H1 (cell line): ENCODE data around the gene DNAJC6. TPM values are rescaled to one million over a fixed set of nuclear protein-coding genes. Genes with fewer than 3 reads are reported as not detected.

Experiments used
- CTCF ChIA-PET: fragments of 300-600 bp; sonication (Branson Sonifier 250); formaldehyde crosslinking; loops from one replicate; lab custom pipeline; 2021; ENCODE audit not compliant: partially characterized antibody; lab: Charles Lee
- POLR2A ChIA-PET: fragments of 300-600 bp; sonication (Branson Sonifier 250); formaldehyde crosslinking; loops from one replicate; lab custom pipeline; 2021; ENCODE audit warnings: inconsistent platforms; ENCODE audit not compliant: partially characterized antibody; lab: Charles Lee
- DNase-seq, 2 experiments: peaks; one replicate each; pipeline versions ENCODE4 v3.0.0 to v3.0.0-alpha.2; 2010 to 2022; ENCODE audit warnings: low spot score in 2 of 2, low read depth in 1 of 2, mixed read lengths in 1 of 2
- FAIRE-seq: peaks from 2 replicates; lab custom pipeline; 2011; peaks lifted over from hg19 to GRCh38; lab: Jason Lieb, UNC
- H2AFZ ChIP-seq: 2 replicates; pipeline ENCODE4 v1.8.1; 2012; ENCODE audit warnings: low read length, inconsistent platforms
- H2AK5ac ChIP-seq: 2 replicates; pipeline ENCODE4 v1.6.1; 2013; ENCODE audit warnings: low read depth, low read length
- H2BK120ac ChIP-seq: replicated peaks from 2 replicates; pipeline ENCODE3; 2013; ENCODE audit warnings: low read depth, low read length, inconsistent platforms
- H2BK12ac ChIP-seq: 2 replicates; pipeline ENCODE4 v1.6.1; 2013; ENCODE audit warnings: low read depth, low read length
- H2BK15ac ChIP-seq: 2 replicates; pipeline ENCODE4 v1.6.1; 2013; ENCODE audit warnings: low read length
- H2BK20ac ChIP-seq: 2 replicates; pipeline ENCODE4 v1.6.1; 2013; ENCODE audit warnings: low read length
- H2BK5ac ChIP-seq: 2 replicates; pipeline ENCODE4 v1.6.1; 2013; ENCODE audit warnings: low read depth, low read length
- H3K14ac ChIP-seq: 2 replicates; pipeline ENCODE4 v1.6.1; 2013; ENCODE audit warnings: inconsistent platforms; ENCODE audit not compliant: insufficient read length
- H3K18ac ChIP-seq: 2 replicates; pipeline ENCODE4 v1.6.1; 2013; ENCODE audit warnings: low read length; ENCODE audit errors: extremely low read depth
- H3K23ac ChIP-seq: 2 replicates; pipeline ENCODE4 v1.6.1; 2013; ENCODE audit warnings: inconsistent platforms; ENCODE audit not compliant: insufficient read length
- H3K23me2 ChIP-seq: 2 replicates; pipeline ENCODE4 v1.6.1; 2013; ENCODE audit warnings: low read depth, low read length
- H3K27ac ChIP-seq: 2 replicates; pipeline ENCODE4 v1.6.1; 2011; ENCODE audit warnings: low read depth, low read length, inconsistent platforms
- H3K27me3 ChIP-seq, 4 experiments: replicated peaks in 1 of 4; 1 replicate in 1 of 4; 2 replicates in 3 of 4; pipeline versions ENCODE4 v1.6.1 to v1.8.1; 2011 to 2013; ENCODE audit warnings: low read length in 3 of 4, mild to moderate bottlenecking in 3 of 4, inconsistent platforms in 2 of 4, mixed read lengths in 2 of 4, moderate library complexity in 1 of 4; ENCODE audit not compliant: control insufficient read depth in 3 of 4, insufficient read depth in 3 of 4; ENCODE audit errors: extremely low read depth in 1 of 4
- H3K36me3 ChIP-seq, 4 experiments: 2 replicates each; pipeline versions ENCODE4 v1.6.1 to v1.8.1; 2011 to 2013; ENCODE audit warnings: mild to moderate bottlenecking in 4 of 4, low read length in 3 of 4, moderate library complexity in 2 of 4, control low read depth in 1 of 4, inconsistent platforms in 1 of 4; ENCODE audit not compliant: insufficient read depth in 4 of 4, control insufficient read depth in 2 of 4
- H3K4ac ChIP-seq: replicated peaks from 2 replicates; pipeline ENCODE3; 2013; ENCODE audit warnings: low read length, low read depth, mixed read lengths, inconsistent platforms; ENCODE audit not compliant: insufficient read length
- H3K4me1 ChIP-seq, 4 experiments: replicated peaks in 1 of 4; 1 replicate in 1 of 4; 2 replicates in 3 of 4; pipeline versions ENCODE4 v1.6.1 to v1.8.1; 2011 to 2013; ENCODE audit warnings: low read length in 3 of 4, inconsistent platforms in 2 of 4, mixed read lengths in 1 of 4; ENCODE audit not compliant: insufficient read depth in 4 of 4, control insufficient read depth in 3 of 4
- H3K4me2 ChIP-seq, 2 experiments: 2 replicates each; pipeline versions ENCODE4 v1.6.1 to v1.8.1; 2011 to 2013; ENCODE audit warnings: low read depth in 2 of 2, low read length in 2 of 2, control low read depth in 1 of 2, inconsistent platforms in 1 of 2, mild to moderate bottlenecking in 1 of 2; ENCODE audit not compliant: insufficient read depth in 1 of 2
- H3K4me3 ChIP-seq, 4 experiments: fragments of 200-600, 300-600 bp in 1 of 4; sonication (generic), shearing (Covaris generic), sonication (Bioruptor Twin) in 1 of 4; 2 replicates each; pipeline versions ENCODE4 v1.5.1 to v1.8.1; 2011 to 2016; ENCODE audit warnings: low read length in 4 of 4, low read depth in 3 of 4, control low read depth in 2 of 4, inconsistent platforms in 2 of 4, mild to moderate bottlenecking in 2 of 4, mixed read lengths in 1 of 4, moderate library complexity in 1 of 4; ENCODE audit not compliant: insufficient read depth in 2 of 4; ENCODE audit errors: extremely low read depth in 1 of 4
- H3K56ac ChIP-seq: replicated peaks from 2 replicates; pipeline ENCODE3; 2013; ENCODE audit warnings: low read depth, mild to moderate bottlenecking, mixed read lengths, low read length, inconsistent platforms; ENCODE audit not compliant: insufficient read length
- H3K79me1 ChIP-seq: 2 replicates; pipeline ENCODE4 v1.6.1; 2013; ENCODE audit warnings: low read depth, low read length, control low read depth
- H3K79me2 ChIP-seq, 2 experiments: 2 replicates each; pipeline versions ENCODE4 v1.6.1 to v1.8.1; 2012 to 2013; ENCODE audit warnings: low read length in 2 of 2, mild to moderate bottlenecking in 2 of 2, inconsistent platforms in 1 of 2; ENCODE audit not compliant: insufficient read depth in 2 of 2, control insufficient read depth in 1 of 2
- H3K9ac ChIP-seq, 4 experiments: replicated peaks in 1 of 4; 1 replicate in 1 of 4; 2 replicates in 3 of 4; pipeline versions ENCODE4 v1.6.1 to v1.8.1; 2011 to 2013; ENCODE audit warnings: low read depth in 3 of 4, low read length in 3 of 4, control low read depth in 2 of 4, mild to moderate bottlenecking in 2 of 4, moderate library complexity in 2 of 4, inconsistent platforms in 1 of 4; ENCODE audit errors: extremely low read depth in 1 of 4
- H3K9me3 ChIP-seq, 2 experiments: 2 replicates each; pipeline versions ENCODE4 v1.6.1 to v1.8.1; 2012 to 2013; ENCODE audit warnings: mild to moderate bottlenecking in 2 of 2, moderate library complexity in 2 of 2, control low read depth in 1 of 2, inconsistent platforms in 1 of 2, low read depth in 1 of 2, low read length in 1 of 2, mixed read lengths in 1 of 2; ENCODE audit not compliant: insufficient read depth in 2 of 2
- H4K20me1 ChIP-seq, 2 experiments: replicated peaks in 1 of 2; 2 replicates each; pipeline versions ENCODE3 to v1.8.1; 2011 to 2013; ENCODE audit warnings: inconsistent platforms in 2 of 2, low read length in 2 of 2, mild to moderate bottlenecking in 1 of 2; ENCODE audit not compliant: insufficient read depth in 2 of 2, control insufficient read depth in 1 of 2
- H4K5ac ChIP-seq: 2 replicates; pipeline ENCODE4 v1.6.1; 2013; ENCODE audit warnings: low read length, low read depth, mixed read lengths, inconsistent platforms; ENCODE audit not compliant: insufficient read length
- H4K8ac ChIP-seq: 2 replicates; pipeline ENCODE4 v1.8.0; 2013; ENCODE audit warnings: mild to moderate bottlenecking, moderate library complexity, low read length, inconsistent platforms; ENCODE audit not compliant: insufficient read depth; ENCODE audit errors: extremely low read depth
- H4K91ac ChIP-seq: replicated peaks from 2 replicates; pipeline ENCODE3; 2013; ENCODE audit warnings: low read length, mixed read lengths, inconsistent platforms; ENCODE audit not compliant: insufficient read length
- BACH1 ChIP-seq: IDR thresholded peaks from 2 replicates; pipeline ENCODE4 v1.6.1; 2012; ENCODE audit warnings: low read length, improper control_type of control experiment
- BRCA1 ChIP-seq: IDR thresholded peaks from 2 replicates; pipeline ENCODE4 v1.6.1; 2012; ENCODE audit warnings: low read depth, low read length, improper control_type of control experiment
- CHD1 ChIP-seq: IDR thresholded peaks from 2 replicates; pipeline ENCODE4 v1.6.1; 2012; ENCODE audit warnings: low read depth, low read length, improper control_type of control experiment
- CTBP2 ChIP-seq: IDR thresholded peaks from 2 replicates; pipeline ENCODE4 v1.7.0; 2011; ENCODE audit warnings: borderline replicate concordance, mild to moderate bottlenecking, moderate library complexity, mixed read lengths, low read length; ENCODE audit not compliant: insufficient read depth, insufficient read length
- KDM1A ChIP-seq: fragments of 200-600, 300-600 bp; sonication (generic); IDR thresholded peaks from 2 replicates; pipeline ENCODE4 v1.7.1; 2016; ENCODE audit warnings: mild to moderate bottlenecking, low read length, borderline replicate concordance
- KDM5A ChIP-seq: fragments of 200-600 bp; IDR thresholded peaks from 2 replicates; pipeline ENCODE4 v1.7.1; 2012; ENCODE audit warnings: mild to moderate bottlenecking, low read length, inconsistent platforms, mixed read lengths
- MAX ChIP-seq: IDR thresholded peaks from 2 replicates; pipeline ENCODE4 v1.6.1; 2012; ENCODE audit warnings: inconsistent platforms
- NRF1 ChIP-seq: IDR thresholded peaks from 2 replicates; pipeline ENCODE4 v1.6.1; 2011; ENCODE audit warnings: mild to moderate bottlenecking, low read depth, low read length, improper control_type of control experiment
- RFX5 ChIP-seq: IDR thresholded peaks from 2 replicates; pipeline ENCODE4 v1.6.1; 2011; ENCODE audit warnings: low read depth, low read length, improper control_type of control experiment, borderline replicate concordance
- RNF2 ChIP-seq: fragments of 200-900, 300-1000 bp; sonication (generic); IDR thresholded peaks from 2 replicates; pipeline ENCODE4 v1.7.1; 2016; ENCODE audit warnings: borderline replicate concordance, low read depth, mild to moderate bottlenecking, antibody characterized with exemption, low read length; ENCODE audit not compliant: poor library complexity, severe bottlenecking; ENCODE audit errors: missing control alignments
- SIRT6 ChIP-seq: IDR thresholded peaks from one replicate; pipeline ENCODE4 v1.7.1; 2012; ENCODE audit warnings: low read length, inconsistent platforms
- SUZ12 ChIP-seq: fragments of 200-600 bp; sonication (generic); IDR thresholded peaks from 2 replicates; pipeline ENCODE4 v1.6.1; 2012; ENCODE audit warnings: mild to moderate bottlenecking, inconsistent platforms, low read length, moderate library complexity, mixed read lengths
- TBP ChIP-seq: IDR thresholded peaks from 2 replicates; pipeline ENCODE4 v1.6.1; 2011; ENCODE audit warnings: low read depth, low read length, improper control_type of control experiment
- WGBS, 2 experiments: shearing (Covaris generic) in 1 of 2; methylation state at CpG; one replicate each; pipeline versions ENCODE4 v1.1.6 to v1.1.7; 2013 to 2015; ENCODE audit warnings: low lambda C conversion rate in 2 of 2, mixed read lengths in 2 of 2, inconsistent platforms in 1 of 2, low coverage in 1 of 2, missing lambda C conversion rate in 1 of 2; ENCODE audit not compliant: insufficient replicate concordance in 2 of 2, insufficient coverage in 1 of 2, insufficient read length in 1 of 2; ENCODE audit errors: extremely low coverage in 1 of 2, missing lambda C conversion rate in 1 of 2; 5-methylcytosine and 5-hydroxymethylcytosine counted together
- polyA plus RNA-seq, 7 experiments: library from polyadenylated mRNA; depleted of rRNA in 3 of 7; stranded (reverse) in 5 of 7; unstranded in 2 of 7; fragments of >200 nt in 5 of 7; fragments of 200-250 nt in 2 of 7; gene quantifications; 1 replicate in 5 of 7; 2 replicates in 1 of 7; 4 replicates in 1 of 7; pipeline versions ENCODE4 v1.2.1 to v1.2.3, GENCODE V29; 2011 to 2013; ENCODE audit warnings: missing spikeins in 2 of 7, mixed read lengths in 2 of 7
- total RNA-seq: library from RNA; stranded (reverse); fragmentation: NEBNext Ultra II Directional; extraction: Animal tissue kit (Norgen Biotek cat#: 25700); gene quantifications from 2 replicates; pipeline ENCODE4 v1.2.1, GENCODE V29; 2021

Gene DNAJC6
- total and polyA plus RNA-seq, 2 of the 8 experiments (the other 6 are each of a cell fraction or from before 2014, with no cell fraction given) = 1.6 to 3.0 TPM

DNA sequence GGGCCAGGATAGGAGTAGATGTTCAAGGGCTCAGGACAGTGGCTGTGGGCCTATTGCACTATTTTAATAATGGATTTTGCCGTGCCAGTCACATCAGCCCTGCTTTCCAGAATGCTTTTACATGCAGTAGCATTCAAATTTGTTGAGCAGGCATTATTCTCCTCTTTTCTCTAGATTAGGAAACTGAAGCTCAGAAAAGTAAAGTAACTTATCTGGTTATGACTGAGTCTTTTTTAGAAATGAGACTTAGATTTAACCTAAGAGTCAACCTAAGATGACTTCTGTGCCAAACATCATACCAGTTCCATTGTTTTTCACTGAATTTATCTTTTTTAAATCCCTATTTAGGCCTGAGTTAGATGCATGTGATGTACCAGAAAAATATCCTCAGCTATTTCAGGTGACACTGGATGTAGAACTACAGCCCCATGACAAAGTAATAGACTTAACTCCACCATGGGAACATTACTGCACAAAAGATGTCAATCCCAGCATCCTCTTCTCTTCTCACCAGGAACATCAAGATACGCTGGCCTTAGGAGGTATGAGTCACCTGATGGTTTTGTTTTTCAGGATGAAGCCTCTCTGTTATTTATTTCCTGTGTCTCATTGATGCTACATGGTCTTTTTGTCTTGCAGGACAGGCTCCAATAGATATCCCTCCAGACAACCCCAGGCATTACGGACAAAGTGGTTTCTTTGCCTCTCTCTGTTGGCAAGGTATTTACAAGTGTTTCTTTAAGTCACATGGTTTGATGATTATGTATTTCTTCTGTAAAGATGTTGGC lies 79.8 kb downstream of the DNAJC6 start:
- no peak overlapping the region for H4K8ac ChIP-seq
- H2BK120ac ChIP-seq = no peak overlapping the region
- ChIA-PET CTCF (no interaction called here), POLR2A (interaction anchor here (0.6 kb wide), 1 partner anchor 25 kb away, joined by 3 read pairs; no protein-coding TSS in a partner anchor)
- no peaks in the 10 kb centered on the region for H3K23me2 ChIP-seq
- H4K5ac ChIP-seq = no peak overlapping the region
- H4K20me1 ChIP-seq = no peaks in the 10 kb centered on the region
- no peak overlapping the region for H2AFZ ChIP-seq
- H2BK5ac ChIP-seq = no peak overlapping the region
- no peak overlapping the region for H3K56ac ChIP-seq
- no peak overlapping the region for H2AK5ac ChIP-seq
- no peak overlapping the region for H3K27ac ChIP-seq
- H3K4me3 ChIP-seq = no peak overlapping the region
- no peak overlapping the region for H4K91ac ChIP-seq
- H3K14ac ChIP-seq = no peak overlapping the region
- FAIRE-seq (no peak), DNase-seq (no peak)
- H2BK15ac ChIP-seq = no peak overlapping the region
- WGBS, 2 experiments = 89% methylated on average over 3 of the region's 3 CpGs; no CpG with 5 or more reads in 1 of the 2 experiments
- H2BK12ac ChIP-seq = no peak overlapping the region
- no peak overlapping the region for H2BK20ac ChIP-seq
- H3K4me2 ChIP-seq = no peak overlapping the region
- H3K23ac ChIP-seq = no peak overlapping the region
- H3K79me2 ChIP-seq = no peaks in the 10 kb centered on the region
- no peak overlapping the region for H3K18ac ChIP-seq
- no peaks in the 10 kb centered on the region for H3K27me3 ChIP-seq
- H3K79me1 ChIP-seq = no peaks in the 10 kb centered on the region
- H3K9ac ChIP-seq = no peak overlapping the region
- peaks cover 0 to 6% of the 10 kb centered on the region in 2 experiments; a peak in 1 of 4 replicates for H3K9me3 ChIP-seq
- H3K4me1 ChIP-seq = no peaks in the 10 kb centered on the region
- H3K36me3 ChIP-seq = peaks cover 0 to under 1% (median 0%) of the 10 kb centered on the region in 4 experiments; a peak in 2 of 8 replicates
- H3K4ac ChIP-seq = no peak overlapping the region
- TF ChIP-seq SIRT6 (no peak), SUZ12 (no peak), RNF2 (no peak), BACH1 (no peak), TBP (no peak), BRCA1 (no peak), CHD1 (no peak), RFX5 (no peak), KDM5A (no peak), KDM1A (no peak), MAX (no peak), CTBP2 (no peak), NRF1 (no peak)
